DMS114 treated with DMSO at 0.1 percent for 48 hours (cell line): ENCODE measurements around the gene GALNT9.
"Not testable (repeated sequence)": the region's sequence is repeated elsewhere in the genome, so short reads cannot be mapped to it uniquely, and the experiment has no call there.

Source experiments
- DNase-seq: peaks from one replicate; lab custom pipeline; 2025; ENCODE audit not compliant: unreplicated experiment; lab: John Stamatoyannopoulos, UW

The GALNT9 gene

DNA sequence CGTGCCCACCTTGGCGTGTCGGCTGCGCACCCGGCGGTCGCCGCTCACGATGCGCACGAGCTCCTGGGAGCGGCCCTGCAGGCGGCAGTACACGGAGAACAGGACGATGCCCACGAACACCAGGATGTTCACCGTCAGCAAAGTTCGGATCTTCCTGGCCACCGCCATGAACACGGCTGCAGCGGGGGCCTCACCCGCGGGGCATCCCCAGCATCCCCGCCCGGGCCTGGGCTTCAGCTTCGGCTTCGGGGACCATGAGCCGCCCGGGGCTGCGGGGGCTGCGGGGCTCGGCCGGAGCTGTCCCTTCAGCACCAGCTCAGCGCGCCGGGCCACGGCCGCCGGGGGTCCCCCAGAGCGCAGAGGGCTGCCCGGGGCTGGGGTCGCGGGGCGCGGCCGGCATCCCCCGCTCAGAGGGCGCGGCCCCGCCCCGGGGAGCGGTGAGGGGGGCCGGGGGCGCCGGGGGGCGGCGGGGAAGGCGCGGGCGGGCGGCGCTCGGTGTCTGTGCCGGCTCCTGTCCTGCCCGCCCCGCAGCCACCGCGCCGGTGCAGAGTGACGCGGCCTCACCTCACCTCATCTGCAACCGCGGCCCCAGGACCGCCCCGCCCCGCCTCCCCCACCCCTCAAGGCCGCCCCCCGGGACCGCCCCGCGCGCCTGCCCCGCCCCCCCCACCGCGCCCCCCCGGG lies at the start of gene GALNT9:
Gene GALNT9 (minus strand): TSS at position 554 of the 684 bp plus-strand sequence. CDS start 386 bp downstream, at position 168.
- DNase-seq = no peak

DNA sequence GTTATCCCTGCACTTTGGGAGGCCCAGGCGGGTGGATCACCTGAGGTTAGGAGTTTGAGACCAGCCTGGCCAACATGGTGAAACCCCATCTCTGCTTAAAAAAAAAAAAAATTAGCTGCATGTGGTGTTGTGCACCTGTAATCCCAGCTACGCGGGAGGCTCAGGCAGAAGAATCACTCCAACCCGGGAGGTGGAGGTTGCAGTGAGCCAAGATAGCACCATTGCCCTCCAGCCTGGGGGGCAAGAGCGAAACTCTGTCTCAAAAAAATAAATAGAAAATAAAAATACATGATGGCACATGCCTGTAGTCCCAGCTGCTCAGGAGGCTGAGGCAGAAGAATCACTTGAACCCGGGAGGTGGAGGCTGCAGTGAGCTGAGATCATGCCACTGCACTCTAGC lies 49.7 kb upstream of the GALNT9 start:
- not testable (repeated sequence) for DNase-seq

DNA sequence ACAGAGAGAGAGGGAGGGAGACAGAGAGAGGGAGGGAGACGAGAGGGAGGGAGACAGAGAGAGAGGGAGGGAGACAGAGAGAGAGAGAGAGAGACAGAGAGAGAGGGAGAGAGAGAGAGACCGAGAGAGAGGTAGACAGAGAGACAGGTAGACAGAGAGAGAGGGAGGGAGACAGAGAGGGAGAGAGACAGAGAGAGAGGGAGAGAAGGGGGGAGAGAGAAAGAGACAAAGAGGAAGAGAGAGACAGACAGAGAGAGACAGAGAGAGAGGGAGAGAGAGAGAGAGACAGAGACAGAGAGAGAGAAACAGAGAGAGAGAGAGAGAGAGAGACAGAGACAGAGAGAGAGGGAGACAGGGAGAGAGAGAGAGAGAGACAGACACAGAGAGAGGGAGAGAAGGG lies 47.8 kb upstream of the GALNT9 start:
- no peak for DNase-seq

DNA sequence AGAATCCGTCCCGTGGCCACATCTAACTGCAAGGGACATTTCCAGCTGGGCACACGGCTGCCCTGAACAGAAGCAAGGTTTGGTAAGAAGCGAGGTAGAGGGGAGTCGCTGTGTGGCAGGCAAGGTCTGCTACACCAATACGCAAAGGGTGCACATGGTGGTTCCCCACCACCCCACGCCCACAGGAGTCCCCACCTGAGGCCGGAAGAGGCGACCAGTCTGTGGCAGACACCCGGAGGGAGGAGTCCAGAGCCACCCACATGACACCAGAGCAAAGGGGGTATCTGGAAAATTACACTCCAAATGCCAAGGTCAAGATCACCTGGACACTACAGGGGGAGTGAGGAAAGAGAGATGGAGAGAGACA lies 47.1 kb upstream of the GALNT9 start:
- DNase-seq = no peak

DNA sequence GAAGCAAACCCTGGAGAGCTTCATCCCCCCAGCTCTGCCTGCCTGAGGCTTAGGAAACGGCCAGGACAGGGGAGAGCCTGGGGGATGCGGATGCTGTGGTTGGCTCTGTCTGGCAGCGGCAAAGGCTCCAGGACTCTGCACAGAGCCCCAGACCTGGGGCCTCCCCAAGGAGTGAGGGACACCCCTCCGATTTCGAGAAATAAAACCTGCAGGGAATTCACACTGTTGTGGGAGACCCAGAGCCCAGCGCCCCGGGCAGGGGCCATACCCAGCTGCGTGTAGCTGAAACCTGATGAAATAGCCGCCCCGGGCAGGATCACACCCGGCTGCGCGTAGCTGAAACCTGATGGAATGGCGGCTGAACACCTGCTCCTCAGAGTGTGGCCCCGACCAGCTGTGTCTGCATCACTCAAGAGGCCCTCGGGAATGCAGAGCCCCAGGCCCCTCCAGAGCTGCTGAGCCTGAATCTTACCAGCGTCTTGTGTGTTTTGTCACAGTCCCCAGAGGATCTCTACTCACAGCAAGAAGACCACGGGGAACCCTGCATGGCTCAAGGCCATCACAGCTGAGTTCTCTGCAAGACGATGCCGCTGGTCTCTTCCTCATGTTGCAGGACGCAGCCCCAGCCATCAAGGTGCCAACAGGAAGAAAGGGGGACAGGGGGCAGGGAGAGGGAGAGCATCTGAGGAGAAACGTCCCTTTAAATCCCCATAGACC lies 46.5 kb upstream of the GALNT9 start:
- DNase-seq = no peak

DNA sequence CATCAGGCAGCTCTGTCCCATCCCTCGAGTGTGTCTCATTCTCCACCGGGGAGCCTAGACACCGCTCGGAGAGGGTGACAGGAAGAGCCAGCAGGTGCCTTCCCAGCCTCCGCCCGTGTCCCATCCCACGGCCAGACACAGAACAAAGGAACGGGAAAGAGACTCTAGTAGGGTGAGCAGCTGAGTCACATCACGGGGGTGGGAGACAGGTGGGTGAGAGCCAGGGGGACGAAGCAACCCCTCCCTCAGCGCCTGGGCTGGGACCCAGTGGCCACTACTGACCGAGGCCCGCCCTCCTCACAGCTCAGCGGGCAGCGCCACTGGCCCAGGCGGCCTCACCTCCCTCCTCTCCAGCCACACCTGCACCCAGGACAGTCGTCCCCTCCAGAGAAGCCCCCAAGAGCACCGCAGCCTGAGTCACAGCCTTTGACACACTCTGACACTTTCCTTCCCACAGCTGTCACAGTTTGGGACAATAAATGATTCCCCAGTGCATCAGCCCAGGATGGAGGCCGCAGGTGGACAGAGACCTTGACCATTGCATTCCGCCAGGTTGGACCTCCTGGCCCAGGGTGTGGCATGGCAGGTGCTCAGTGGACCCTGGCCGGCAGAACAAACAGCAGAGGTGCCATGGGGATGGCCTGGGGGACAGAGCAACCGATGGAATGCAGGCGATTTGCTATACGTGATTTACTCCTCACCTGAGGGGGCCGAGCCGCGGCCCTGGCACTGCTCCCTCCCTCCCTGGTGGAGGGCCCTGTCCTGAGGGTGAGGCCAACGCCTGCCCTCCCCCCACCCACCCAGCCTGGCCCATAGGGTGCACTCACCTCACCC lies 45.4 kb upstream of the GALNT9 start:
- no peak for DNase-seq

DNA sequence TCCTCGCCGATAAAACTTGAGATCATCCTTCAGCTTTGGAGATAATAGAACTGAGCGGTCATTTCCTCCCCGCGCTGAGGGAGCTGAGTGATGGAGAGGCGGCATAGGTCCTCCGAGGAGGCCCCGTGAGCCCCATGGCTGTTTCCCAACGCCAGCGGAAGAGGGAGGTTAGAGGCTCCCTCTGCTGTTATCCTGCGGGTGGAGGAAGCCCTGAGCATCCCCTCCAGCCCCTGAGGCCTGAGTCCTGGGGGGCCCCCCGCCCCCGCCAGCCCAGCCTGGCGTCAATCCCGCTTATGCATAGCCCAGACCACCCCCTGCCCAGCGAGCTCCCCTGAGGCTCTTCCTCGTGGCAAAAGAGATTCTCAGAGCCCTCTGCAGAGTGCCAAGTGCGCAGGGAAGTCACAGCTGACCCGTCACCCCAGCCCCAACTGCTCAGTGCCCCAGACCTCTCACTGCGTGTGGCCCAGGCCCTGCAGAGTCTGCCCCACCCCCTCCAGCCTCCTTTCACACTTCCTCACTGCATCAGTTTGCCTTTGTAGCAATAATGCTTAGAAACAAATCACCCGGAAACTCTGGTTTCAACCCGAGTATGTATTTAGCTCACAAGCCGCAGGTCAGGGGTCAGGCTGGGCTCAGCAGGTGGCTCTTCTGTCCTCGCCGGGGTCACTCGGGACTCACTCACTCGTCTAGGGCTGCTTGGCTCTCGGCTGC lies 44.7 kb upstream of the GALNT9 start:
- no peak for DNase-seq

DNA sequence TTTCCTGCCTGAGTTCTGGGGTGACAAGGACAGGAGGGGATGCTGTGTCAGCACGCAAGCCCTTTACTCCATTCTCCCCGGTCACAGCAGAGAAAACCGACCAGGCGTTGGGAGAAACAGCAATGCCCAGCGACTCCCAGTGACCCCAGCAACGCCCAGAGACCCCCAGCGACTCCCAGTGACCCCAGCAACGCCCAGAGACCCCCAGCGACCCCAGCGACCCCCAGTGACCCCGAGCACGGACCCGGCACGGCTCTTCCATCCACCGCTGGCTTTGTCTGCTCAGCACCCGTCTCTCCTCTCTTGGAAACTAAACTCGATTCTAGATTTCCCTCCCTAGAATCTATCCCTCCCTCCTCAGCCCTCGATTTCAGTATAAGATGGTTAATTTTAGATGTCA lies 38.5 kb upstream of the GALNT9 start:
- DNase-seq = no peak

DNA sequence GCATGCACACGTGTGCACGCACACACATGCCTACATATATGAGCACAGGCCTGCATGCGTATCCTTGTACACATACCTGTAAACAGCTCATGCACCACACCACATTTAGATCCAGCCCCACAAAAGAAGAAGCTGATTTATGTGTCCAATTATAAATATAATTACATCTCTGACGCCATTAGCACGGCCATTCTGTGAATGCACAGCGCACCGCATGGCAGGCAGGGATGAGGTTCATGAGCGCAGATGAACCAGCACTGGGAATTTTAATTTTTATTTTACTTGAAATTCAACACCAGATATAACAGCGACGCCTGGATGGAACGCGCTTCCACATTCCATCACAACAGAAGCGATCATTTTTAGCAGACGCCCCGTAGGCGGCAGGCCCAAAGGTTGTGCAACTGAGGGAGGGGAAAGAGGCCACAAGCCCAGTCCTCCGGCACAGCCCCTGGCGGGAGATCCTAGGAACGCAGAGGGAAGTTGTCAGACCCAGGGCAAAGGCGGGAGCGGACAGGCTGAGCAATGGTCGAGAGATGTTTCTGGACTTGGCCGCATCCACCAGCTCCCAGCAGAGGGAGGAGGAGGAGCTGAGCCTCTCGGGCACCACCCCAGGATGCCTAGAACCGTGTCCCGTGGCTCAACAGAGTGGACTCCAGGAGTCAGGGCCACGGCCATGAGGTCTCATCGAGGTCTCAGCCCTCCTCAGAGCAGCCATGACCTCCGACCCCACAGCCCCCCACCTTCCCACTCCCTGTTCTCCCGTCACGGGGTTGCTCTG lies 37.9 kb upstream of the GALNT9 start:
- no peak for DNase-seq

DNA sequence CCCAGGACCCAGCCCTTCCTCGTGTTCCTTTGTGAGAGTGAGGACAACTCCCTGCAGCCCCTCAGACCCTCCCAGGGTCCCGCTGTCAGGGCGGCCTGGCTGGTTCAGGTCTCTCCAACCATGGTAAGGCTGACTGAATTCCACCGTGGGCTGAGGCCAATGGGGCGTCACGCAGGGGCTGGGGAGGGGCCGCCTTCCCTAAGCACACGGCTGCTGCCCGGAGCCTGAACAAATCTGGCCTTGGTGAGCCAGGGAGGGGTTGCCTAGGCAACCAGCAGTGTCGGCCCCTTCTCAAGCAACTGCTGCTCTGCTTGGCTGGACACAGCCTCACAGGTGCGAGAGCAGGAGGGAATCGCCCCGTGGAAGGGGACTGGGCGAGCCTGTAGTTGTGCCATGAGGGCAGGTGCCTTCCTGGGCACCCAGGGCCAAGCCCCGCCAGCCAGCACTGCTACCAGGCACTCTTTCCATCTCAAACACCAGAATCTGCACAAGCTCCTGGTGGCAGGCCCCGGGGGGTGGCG lies 37.0 kb upstream of the GALNT9 start:
- DNase-seq = no peak

DNA sequence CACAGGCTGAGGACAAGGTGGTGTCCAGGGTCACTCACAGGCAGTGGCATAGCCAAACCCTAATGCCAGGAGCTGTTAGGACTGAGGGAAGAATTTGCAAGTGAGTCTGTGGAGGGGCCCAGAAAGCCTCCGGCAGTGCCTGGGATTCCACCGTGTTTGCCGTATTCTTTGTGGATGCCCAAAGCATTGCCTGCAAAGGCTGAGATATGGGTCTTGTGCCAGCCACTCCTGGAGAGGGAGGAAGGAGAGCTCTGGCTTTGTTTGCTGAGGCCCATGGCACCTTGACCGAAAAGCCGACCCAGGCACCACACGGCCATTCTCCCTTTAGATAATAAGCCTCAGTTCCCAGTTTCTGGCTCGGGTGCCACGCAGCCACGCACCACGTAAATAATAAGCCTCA lies 35.8 kb upstream of the GALNT9 start:
- DNase-seq = no peak

DNA sequence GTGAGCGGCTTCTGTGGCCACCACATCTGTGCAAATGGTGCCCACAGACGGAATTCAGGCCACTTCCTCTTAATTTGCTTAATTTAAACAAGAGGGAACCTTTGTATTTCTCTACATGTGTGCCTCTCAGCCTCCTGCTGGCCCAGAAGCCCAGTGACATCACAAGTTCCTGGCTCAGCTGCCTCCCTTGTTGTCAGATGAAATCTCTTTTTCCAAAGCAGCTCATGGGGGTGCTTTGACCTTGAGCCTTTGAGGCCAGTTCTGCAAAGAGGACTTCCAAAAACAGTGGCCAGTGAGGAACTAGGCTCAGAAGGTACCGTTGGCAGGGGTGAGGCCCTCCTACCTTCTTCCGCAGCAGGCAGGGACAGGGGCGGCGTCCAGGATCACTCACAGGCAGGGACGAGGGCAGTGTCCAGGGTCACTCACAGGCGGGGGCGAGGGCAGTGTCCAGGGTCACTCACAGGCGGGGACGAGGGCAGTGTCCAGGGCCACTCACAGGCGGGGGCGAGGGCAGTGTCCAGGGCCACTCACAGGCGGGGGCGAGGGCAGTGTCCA lies 35.0 kb upstream of the GALNT9 start:
- no peak for DNase-seq

DNA sequence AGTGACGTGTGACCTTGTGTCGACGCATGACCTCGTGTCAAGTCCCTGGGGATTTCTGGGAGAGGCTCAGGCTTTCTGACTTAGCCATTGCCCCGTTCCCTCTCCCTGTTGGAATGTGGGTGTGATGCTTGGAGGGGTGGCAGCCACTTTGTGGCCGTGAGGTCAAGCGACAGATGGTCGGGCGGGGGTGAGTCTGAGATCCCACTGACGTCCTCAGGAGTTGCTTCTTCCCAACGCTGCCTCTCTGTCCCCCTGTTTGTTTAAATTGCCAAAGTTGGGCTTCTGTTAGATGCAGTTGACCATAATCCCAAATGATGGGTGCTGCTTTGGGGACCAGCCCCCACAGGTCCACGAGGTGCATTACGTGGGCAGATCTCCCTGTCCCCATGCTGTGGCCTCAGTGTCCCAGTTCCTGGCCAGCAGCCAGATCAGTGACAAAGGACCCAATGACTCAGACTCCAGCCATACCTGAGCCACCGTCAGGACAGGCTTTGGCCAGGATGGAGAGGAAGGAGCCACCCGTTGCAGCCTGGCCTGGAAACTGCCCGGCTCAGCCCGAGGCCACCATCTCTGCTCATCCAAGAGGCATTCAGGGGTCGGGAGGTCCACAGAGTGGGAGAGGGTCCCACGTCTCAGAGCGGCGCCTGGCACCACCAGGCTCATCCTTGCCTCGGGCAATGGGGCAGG lies 34.4 kb upstream of the GALNT9 start:
- DNase-seq = no peak

DNA sequence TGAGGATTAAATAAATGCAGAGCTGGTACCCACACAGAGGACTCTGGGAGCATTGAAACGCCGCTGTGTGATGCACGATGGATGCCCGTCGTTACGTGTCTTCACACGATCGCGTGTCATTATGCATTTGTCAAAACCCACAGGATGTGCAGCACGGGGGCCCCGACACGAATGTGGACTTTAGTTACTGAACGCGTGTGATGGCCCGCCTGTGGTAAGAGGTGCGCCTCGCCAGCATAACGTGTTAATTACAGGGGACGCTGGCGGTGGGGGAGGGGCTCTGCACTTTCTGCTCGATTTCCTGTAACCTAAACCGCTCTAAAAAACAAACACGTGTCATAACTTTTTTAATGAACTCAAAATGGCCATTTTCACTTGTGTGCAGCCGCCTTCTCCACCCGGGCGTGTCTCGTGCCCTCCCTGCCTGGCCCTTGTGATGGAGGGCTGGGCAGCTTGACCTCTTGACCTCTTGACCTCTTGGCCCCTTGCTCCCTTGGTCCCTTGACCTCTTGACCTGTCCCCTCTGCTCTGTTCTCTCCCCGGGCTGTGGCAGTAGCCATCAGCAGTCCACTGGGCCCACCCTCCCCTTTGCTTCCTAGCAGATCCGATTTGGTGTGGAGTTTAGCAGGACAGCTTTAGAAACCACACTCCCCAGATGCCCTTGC lies 33.7 kb upstream of the GALNT9 start:
- DNase-seq = no peak

DNA sequence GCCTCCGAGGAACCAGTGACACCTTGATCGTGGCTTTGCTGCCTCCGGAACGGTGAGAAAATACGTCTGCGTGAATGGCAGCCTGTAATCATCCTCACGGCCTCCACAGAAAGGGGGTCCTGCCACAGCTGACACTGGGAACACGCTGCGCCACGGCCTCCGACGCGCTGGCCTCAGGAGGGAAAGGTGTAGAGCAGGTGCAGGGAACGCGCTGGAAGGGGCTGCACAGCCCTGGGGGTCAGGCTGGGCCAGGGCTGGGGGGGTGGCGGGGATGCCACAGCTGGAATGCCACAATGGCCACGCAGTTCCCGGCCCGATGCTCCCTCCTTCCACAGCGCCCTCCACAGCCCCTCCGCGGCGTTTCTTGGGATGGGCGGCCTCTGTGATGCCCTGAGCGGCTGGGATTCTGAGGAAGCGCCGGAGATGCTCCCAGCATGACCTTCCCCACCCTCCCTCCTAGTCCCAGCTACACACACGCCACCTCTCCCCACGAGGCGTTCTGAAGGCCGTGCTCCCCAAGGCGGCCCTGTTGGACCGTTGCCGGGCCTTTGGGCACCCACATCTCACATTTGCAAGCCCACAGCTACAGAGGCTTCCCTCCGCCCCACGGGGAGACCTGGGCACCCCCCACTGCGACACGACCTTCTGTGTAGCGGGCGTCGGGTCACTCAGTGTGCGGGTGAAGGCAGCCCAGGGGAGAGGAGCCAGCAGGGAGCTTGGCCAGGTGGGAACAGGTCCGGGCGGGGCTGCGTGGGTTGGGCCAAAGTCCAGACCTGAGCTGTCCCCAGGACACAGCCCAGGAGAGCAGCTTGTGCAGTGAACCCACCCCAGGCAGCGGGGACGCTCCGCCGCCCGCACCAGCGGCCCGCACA lies 31.8 kb upstream of the GALNT9 start:
- DNase-seq = no peak

DNA sequence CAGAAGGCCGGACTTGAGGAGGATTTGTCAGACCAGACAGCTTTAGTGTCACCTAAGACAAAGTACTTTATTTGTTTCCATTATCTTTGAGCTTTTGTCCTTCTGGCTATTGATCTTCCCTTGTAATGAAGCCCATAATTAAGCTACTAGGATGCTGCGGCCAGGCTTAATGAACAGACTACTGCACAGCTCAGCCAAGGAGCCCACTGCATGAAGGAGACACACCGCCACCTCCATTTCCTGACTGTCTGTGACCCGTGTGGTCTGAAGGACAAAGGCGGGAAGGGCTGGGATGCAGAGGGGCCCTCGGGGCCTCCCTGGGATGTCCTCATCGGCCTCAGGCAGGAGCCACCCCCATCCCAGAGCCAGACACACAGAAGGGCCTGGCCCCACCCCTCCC lies 31.0 kb upstream of the GALNT9 start:
- DNase-seq = no peak

DNA sequence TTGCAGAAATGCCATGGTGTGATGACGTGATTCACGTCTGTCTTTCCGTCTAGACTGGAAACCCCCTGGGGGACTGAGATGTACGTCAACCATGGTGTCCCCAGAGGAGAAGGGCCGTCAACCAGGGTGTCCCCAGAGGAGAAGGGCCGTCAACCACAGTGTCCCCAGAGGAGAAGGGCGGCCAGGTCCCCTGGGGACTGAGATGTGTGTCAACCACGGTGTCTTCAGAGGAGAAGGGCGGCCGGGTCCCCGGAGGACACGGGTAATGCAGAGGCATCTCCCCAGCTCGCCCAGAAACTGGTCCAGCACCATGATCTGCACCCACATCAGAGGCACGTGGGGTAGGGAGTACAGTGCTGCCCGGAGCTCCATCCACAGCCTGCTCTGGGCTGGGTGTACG lies 30.6 kb upstream of the GALNT9 start:
- no peak for DNase-seq

DNA sequence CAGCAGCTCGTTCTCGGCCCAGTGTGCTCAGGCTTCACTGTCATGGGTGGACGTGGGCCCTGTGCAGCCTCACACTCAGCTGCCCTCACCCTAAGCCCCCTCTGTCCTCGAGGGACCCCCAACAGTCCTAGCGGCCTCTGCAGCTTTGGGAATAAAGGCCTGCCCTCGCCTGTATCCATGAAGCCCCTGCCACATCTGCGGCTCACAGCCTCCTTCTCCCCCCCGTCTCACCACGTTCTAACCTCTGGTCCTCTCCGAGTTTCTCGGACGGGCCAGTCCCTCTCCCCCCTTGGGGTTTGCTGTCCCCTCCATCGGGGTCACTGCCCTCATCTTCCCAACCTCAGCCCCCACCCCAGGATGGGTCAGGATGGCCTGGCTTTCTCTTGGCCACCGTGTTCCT lies 30.2 kb upstream of the GALNT9 start:
- no peak for DNase-seq
